ENCODE measurements around the gene TAS2R43. TPM values are rescaled to one million over a fixed set of nuclear protein-coding genes. Genes with fewer than 3 reads are reported as not detected.

TAS2R43 gene
- total and polyA plus RNA-seq, 10 of the 15 experiments (the other 5 are each of a cell fraction or from before 2014, with no cell fraction given), result 0.09 to 2.1 (median 0.80) TPM; not detected in 5

- no peak for FAIRE-seq
- 85% methylated on average over 1 of the region's 1 CpG for WGBS (ENCODE audit: insufficient coverage, insufficient replicate concordance, low lambda C conversion rate, missing lambda C conversion rate)
Observed at GRCh38 chr12:11070999-11071398, 21.1 kb downstream of the TAS2R43 start.

More at GRCh38 chr12:11070999-11071398, 21.1 kb downstream of the TAS2R43 start:
- Histone ChIP-seq H3K9ac (ENCODE audit: control insufficient read depth, insufficient read depth, low read length) (no peak overlapping the region), H2AFZ (ENCODE audit: control insufficient read depth, low read depth, low read length) (no peak overlapping the region), H3K4me3 (no peak overlapping the region), H3K9me3 (replicated peaks; ENCODE audit: control insufficient read depth, insufficient read depth, low read length) (no peaks in the 10 kb centered on the region), H3K36me3 (ENCODE audit: control insufficient read depth in 2 of 2, insufficient read depth in 2 of 2, low read length in 1 of 2) (no peaks in the 10 kb centered on the region), H3K27ac (ENCODE audit: control insufficient read depth, insufficient read depth) (no peak overlapping the region), H3K4me2 (ENCODE audit: control insufficient read depth, insufficient read depth) (no peak overlapping the region), H3K79me2 (ENCODE audit: control insufficient read depth, insufficient read depth, low read length) (no peaks in the 10 kb centered on the region), H3K4me1 (ENCODE audit: control insufficient read depth, insufficient read depth, low read length) (no peaks in the 10 kb centered on the region), H3K27me3 (replicated peaks in 1 of 2; ENCODE audit: control insufficient read depth in 2 of 2, insufficient read depth in 2 of 2, low read length in 1 of 2) (no peaks in the 10 kb centered on the region), H4K20me1 (ENCODE audit: control insufficient read depth, insufficient read depth) (no peaks in the 10 kb centered on the region)
- no peak for DNase-seq (ENCODE audit: low read depth, low spot score)
- TF ChIP-seq RCOR1 (conservative IDR thresholded peaks at IDR 0.05; ENCODE audit: low read depth, low read length) (no peak), SPI1 (IDR thresholded peaks at IDR 0.05; ENCODE audit: borderline replicate concordance, insufficient read depth, low read depth, low read length) (no peak), E2F8 (IDR thresholded peaks at IDR 0.05; ENCODE audit: low read depth, partially characterized antibody) (no peak), EZH2 (IDR thresholded peaks at IDR 0.05; ENCODE audit: borderline replicate concordance, control insufficient read depth, low read depth, low read length) (no peak), BCL11A (IDR thresholded peaks at IDR 0.05; ENCODE audit: low read depth, low read length) (no peak), BACH1 (IDR thresholded peaks at IDR 0.05; ENCODE audit: borderline replicate concordance) (no peak), PAX8 (IDR thresholded peaks at IDR 0.05) (no peak), NFYA (IDR thresholded peaks at IDR 0.05; ENCODE audit: borderline replicate concordance, low read depth, low read length) (no peak), SUZ12 (IDR thresholded peaks at IDR 0.05; ENCODE audit: unreplicated experiment) (no peak), CBX3 (IDR thresholded peaks at IDR 0.05; ENCODE audit: borderline replicate concordance, low read depth) (no peak), ATF7 (IDR thresholded peaks at IDR 0.05; ENCODE audit: low read depth) (no peak), NFYB (IDR thresholded peaks at IDR 0.05; ENCODE audit: insufficient read depth, low read depth, low read length) (no peak), ZBTB11 (CRISPR knock-in tag; IDR thresholded peaks at IDR 0.05) (no peak), BHLHE40 (IDR thresholded peaks at IDR 0.05; ENCODE audit: borderline replicate concordance in 1 of 2, low read depth in 2 of 2, low read length in 1 of 2) (no peak), IRF4 (IDR thresholded peaks at IDR 0.05; ENCODE audit: low read depth, low read length) (no peak), HDGF (IDR thresholded peaks at IDR 0.05) (no peak), MYB (IDR thresholded peaks at IDR 0.05; ENCODE audit: borderline replicate concordance, low read depth, low read length) (no peak)
- POLR2A ChIA-PET, result no interaction called here
- intact Hi-C loops (cut with micrococcal nuclease; ENCODE audit: unreplicated experiment) (loop anchor here (1.0 kb wide), 1 partner anchor 56 kb away; no protein-coding TSS in a partner anchor), in situ Hi-C loops (cut with MboI) (loop anchor here (5.0 kb wide), 1 partner anchor 54 kb away; no protein-coding TSS in a partner anchor)
- SMC1A ChIA-PET (ENCODE audit: uncharacterized antibody, unreplicated experiment), result no interaction called here
- CTCF ChIA-PET, result no interaction called here
- no TSS peak for BruUV-seq (replicated peaks)
- ATAC-seq, result no peak
- RAD21 ChIA-PET (ENCODE audit: unreplicated experiment), result no interaction called here
